AG08395 (cell line): ENCODE results near the gene UAP1L1.
"Not testable (repeated sequence)": the region's sequence is repeated elsewhere in the genome, so short reads cannot be mapped to it uniquely, and the experiment has no call there.

Experiments used
- DNase-seq: peaks from one replicate; pipeline ENCODE4 v3.0.0; 2012; ENCODE audit warnings: mixed read lengths, low spot score

The UAP1L1 gene

DNA sequence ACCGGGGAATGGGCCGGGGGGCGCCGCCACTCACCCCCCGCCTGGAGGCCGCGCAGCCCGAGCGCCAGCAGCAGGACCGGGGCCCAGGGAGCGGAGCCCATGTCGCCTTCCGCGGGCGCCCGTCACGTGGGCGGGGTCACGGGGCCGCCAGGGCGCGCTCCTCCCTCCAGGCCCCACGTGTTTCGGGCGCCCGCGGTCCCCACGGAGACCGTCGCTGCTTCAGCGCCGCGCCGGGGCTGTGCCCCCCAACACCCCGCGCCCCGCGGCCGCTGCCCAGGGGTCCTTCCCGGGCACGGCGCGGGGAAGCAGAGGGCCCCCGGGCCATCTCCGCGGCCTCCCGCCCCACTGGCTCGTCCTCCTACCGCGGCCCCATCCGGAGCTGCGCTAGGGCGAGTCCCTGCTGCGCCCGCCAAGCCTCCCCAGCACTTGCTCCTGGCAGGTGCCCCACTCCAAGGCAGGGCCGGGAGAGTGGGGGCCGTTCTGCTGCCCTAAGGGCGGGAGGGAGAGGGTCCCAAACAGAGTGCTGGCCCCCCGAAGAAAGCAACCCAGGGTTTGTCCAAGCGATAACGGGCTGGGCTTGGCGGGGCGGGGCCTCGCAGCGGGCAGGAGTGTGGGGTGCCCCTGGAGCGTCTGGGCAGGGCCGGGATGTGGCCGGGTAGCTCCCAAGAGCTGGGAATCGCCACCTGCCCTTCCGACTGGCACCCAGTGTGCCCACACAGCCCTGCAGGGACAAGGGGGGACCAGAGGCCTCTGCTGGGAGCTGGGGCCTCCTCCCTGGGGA, 37.5 kb downstream of the UAP1L1 start, which contains the start of gene DPP7:
DPP7 (minus strand) TSS at position 121 of the 781 bp plus-strand sequence; CDS start at position 101, 20 bp downstream.
- peak; percentile 88 for DNase-seq

- DNase-seq = peak; percentile 0
Measured at GRCh38 chr9:137115394-137116026, 38.2 kb downstream of the UAP1L1 start.

- DNase-seq = no peak
Measured at GRCh38 chr9:137116027-137116507, 38.8 kb downstream of the UAP1L1 start.

DNA sequence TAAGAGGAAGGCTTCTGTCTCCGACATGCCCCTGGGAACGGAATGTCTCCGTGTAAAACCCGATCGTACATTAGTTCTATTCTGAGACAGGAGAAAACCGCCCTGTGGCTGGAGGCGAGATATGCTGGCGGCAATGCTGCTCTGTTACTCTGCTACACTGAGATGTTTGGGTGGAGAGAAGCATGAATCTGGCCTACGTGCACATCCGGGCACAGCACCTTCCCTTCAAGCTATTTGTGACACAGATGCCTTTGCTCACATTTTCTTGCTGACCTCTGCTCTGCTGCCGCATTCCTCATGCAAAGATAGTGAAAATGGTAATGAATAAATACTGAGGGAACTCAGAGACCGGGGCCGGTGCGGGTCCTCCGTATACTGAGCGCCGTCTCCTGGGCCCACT, 39.4 kb downstream of the UAP1L1 start:
- no peak for DNase-seq

DNA sequence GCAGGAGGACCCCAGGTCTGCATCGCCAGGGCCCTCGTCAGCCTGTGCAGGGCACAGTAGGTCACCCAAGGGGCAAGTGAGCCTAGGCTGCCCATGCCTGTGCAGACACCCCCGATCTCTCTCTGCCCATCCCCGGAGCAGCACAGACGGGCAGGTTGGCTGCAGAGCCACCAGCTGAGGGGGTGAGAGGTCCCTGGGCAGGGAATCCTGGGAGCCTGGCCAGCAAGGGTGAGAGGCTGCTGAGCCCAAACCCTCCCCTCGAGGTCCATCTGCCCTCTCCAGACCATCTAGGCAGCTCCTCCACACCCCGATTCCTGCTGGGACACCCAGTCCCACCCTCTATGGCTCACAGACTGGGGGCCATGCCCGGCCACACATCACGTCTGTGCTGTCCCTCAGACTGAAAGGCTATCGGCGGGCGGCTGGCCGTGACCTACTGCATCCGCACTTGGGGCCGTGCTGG, 40.0 kb downstream of the UAP1L1 start:
- DNase-seq = no peak

- DNase-seq = not testable (repeated sequence)
Measured at GRCh38 chr9:137118092-137118603, 40.8 kb downstream of the UAP1L1 start.

- not testable (repeated sequence) for DNase-seq
Measured at GRCh38 chr9:137121927-137122795, 44.8 kb downstream of the UAP1L1 start.

DNA sequence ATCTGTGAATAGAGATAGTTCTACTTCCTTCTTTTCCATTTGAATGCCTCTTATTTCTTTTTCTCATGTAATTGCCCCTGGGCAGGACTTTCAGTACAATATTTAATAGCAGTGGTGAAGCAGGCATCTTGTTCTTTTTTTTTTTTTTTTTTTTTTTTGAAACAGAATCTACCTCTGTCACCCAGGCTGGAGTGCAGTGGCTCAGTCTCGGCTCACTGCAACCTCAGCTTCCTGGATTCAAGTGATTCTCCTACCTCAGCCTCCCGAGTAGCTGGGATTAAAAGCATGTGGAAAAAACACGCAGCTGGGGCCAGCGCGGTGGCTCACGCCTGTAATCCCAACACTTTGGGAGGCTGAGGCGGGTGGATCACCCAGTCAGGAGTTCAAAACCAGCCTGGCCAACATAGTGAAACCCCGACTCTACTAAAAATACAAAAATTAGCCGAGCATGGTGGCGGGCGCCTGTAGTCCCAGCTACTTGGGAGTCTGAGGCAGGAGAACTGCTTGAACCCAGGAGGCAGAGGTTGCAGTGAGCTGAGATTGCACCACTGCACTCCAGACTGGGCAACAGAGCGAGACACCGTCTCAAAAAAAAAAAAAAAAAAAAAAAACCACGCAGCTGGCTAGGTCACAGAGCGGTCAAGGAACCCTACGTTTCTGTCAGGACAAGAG, 45.6 kb downstream of the UAP1L1 start:
- DNase-seq = not testable (repeated sequence)

DNA sequence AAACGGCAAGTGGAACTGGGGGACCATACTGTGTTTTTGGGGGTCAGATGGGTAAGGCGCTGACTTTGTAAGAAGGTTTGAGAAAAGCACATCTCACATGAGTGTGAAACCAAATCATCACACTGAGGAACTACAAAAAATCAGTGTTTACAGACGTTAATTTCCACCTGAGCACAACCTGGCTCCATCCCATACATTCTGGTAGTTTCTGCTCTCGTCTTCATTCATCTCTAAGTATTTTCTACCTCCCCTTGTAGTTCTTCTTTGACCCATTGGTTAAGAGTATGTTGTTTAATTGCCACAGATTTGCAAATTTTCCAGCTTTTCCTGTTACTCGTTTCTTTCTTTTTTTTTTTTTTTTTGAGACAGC, 46.1 kb downstream of the UAP1L1 start:
- DNase-seq = no peak

- not testable (repeated sequence) for DNase-seq
Measured at GRCh38 chr9:137123952-137124462, 46.7 kb downstream of the UAP1L1 start.

DNA sequence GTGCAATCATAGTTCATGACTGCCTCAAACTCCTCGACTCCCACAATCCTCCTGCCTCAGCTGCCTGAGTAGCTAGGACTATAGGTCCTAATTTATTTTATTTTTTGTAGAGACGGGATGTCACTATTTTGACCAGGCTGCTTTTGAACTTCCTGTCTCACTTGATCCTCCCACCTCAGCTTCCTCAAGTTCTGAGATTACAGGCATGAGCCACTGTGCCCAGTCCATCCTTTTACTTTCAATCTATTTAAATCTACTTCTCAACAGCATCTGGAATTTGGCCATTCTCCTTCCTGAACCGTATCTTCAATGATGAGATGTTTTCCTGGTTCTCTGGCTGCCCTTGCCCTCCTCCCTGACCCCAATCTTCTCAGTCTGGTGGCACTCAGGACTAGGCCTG, 49.5 kb downstream of the UAP1L1 start:
- DNase-seq = no peak

- DNase-seq = no peak
Measured at GRCh38 chr9:137127301-137128157, 50.2 kb downstream of the UAP1L1 start.

GRCh38 chr9:137128158-137128861, 51.0 kb downstream of the UAP1L1 start:
- no peak for DNase-seq

DNA sequence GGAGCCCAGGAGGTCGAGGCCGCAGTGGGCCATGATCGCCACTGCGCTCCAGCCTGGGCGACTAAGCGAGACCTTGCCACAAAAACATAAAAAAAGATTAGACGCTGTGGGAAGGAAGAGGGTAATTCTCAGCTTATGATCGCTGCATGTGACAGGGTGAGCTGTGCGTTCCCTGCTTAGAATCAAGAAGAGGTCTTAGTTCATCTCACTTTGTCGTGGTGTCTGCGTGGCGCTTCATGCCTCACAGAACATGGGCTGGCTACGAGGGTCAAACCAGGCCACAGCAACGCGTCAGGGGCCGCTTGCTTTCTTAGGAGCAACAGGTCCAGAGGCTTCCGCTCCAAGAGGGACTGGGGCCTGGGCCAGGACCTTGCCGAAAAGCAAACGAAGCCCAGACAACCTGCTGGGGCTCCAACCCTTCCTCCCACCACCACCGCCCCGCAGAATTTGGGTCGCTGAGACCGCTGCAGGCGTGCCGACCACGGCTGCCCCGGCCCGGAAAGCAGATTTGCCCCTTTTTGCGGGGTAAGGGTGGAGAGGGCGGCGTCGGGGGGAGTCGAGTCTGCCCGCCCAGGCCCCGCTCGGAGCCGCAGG, 51.6 kb downstream of the UAP1L1 start:
- no peak for DNase-seq

GRCh38 chr9:137129456-137130175, 52.3 kb downstream of the UAP1L1 start:
- DNase-seq = peak; percentile 99

DNA sequence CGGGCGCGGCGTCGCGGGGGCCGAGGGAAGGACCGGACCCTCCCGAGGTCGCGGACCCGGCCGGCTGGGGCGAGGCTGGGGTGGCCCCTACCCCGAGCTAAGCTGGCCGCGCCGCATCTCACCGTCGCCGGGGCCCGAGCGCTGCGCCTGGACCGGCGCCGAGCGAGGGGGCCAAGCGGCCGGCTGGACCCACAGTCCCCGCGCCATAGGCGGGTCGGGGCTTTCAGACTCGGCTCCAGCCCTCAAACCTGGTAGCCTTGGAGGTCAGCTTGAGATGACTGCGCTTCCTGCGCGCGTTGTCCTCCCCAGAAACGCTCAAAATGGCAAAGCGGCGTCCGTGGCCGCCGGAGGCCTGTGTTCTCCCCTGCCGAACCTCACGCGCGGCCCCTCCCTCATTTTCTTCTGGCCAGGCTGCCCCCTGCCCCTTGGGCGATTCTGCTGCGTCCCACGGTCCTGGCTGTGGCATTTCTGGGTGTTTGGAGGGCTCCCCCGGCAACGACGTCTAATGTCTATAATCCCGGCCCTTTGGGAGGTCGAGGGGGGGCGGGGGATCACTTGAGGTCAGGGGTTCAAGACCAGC, 52.9 kb downstream of the UAP1L1 start:
- no peak for DNase-seq
